GM12865 (cell line): ENCODE results near the gene TMEM121.

Experiments used
- DNase-seq: peaks from one replicate; pipeline ENCODE4 v3.0.0; 2010; ENCODE audit warnings: low read depth
- H3K4me3 ChIP-seq: 2 replicates; pipeline ENCODE4 v1.5.1; 2011; ENCODE audit warnings: mild to moderate bottlenecking, low read depth, low read length, control low read depth
- CTCF ChIP-seq: IDR thresholded peaks from 2 replicates; pipeline ENCODE4 v1.5.1; 2011; ENCODE audit warnings: low read length, control low read depth, low read depth, inconsistent platforms; ENCODE audit not compliant: insufficient read depth; ENCODE audit errors: missing control alignments

TMEM121 gene

GRCh38 chr14:105534586-105534985 lies 8.2 kb downstream of the TMEM121 start:
- no peak overlapping the region for H3K4me3 ChIP-seq
- DNase-seq = no peak
- no peak for TF ChIP-seq CTCF

GRCh38 chr14:105536051-105536450 lies 9.7 kb downstream of the TMEM121 start:
- no peak for DNase-seq
- no peak overlapping the region for H3K4me3 ChIP-seq
- TF ChIP-seq CTCF = no peak

GRCh38 chr14:105536691-105537579 lies 10.6 kb downstream of the TMEM121 start:
- DNase-seq = no peak
- H3K4me3 ChIP-seq = no peak overlapping the region
- TF ChIP-seq CTCF = no peak

- TF ChIP-seq CTCF = peak; percentile 97
- DNase-seq = peak; percentile 54
- H3K4me3 ChIP-seq = no peak overlapping the region
Observed at GRCh38 chr14:105537580-105538474, 11.4 kb downstream of the TMEM121 start.

- no peak for TF ChIP-seq CTCF
- no peak for DNase-seq
- H3K4me3 ChIP-seq = no peak overlapping the region
Observed at GRCh38 chr14:105538481-105539049, 12.2 kb downstream of the TMEM121 start.

GRCh38 chr14:105540811-105541210 lies 14.4 kb downstream of the TMEM121 start:
- no peak for TF ChIP-seq CTCF
- no peak overlapping the region for H3K4me3 ChIP-seq
- DNase-seq = no peak
